IMR-90 (cell line): Measurements from ENCODE around the gene RAPH1. TPM values are rescaled to one million over a fixed set of nuclear protein-coding genes. Genes with fewer than 3 reads are reported as not detected.

ENCODE experiments used
- ATAC-seq: fragments of 200-7000 bp; cut with Tn5 transposase; 2 replicates; pipeline ENCODE4 v1.9.1; 2020; ENCODE audit warnings: low read depth, mild to moderate bottlenecking, moderate library complexity
- BruUV-seq: library from RNA; stranded (reverse); fragments of 400-500 nt; replicated peaks from 2 replicates; lab custom pipeline; 2021; lab: Mats Ljungman, UMichigan
- CTCF ChIA-PET: fragments of 300-600 bp; formaldehyde crosslinking; extraction: SDS; loops from one replicate; lab custom pipeline; 2021; ENCODE audit warnings: antibody characterized with exemption; lab: Yijun Ruan, JAX
- POLR2A ChIA-PET: fragments of 300-600 bp; sonication (Branson Sonifier 250); formaldehyde crosslinking; loops from one replicate; lab custom pipeline; 2022; ENCODE audit warnings: antibody characterized with exemption; ENCODE audit not compliant: unreplicated experiment; lab: Charles Lee
- DNase-seq: peaks from one replicate; pipeline ENCODE4 v3.0.0; 2013
- H2AFZ ChIP-seq: replicated peaks from 2 replicates; pipeline ENCODE3; 2013; ENCODE audit warnings: low read length, mild to moderate bottlenecking; ENCODE audit not compliant: poor library complexity
- H2AK5ac ChIP-seq: 2 replicates; pipeline ENCODE4 v1.6.1; 2013; ENCODE audit warnings: low read depth, low read length, inconsistent platforms
- H2AK9ac ChIP-seq: replicated peaks from 2 replicates; pipeline ENCODE3; 2013; ENCODE audit warnings: mild to moderate bottlenecking, low read depth, low read length, moderate library complexity; ENCODE audit not compliant: poor library complexity
- H2BK120ac ChIP-seq: 2 replicates; pipeline ENCODE4 v1.6.1; 2013; ENCODE audit warnings: low read depth, low read length, inconsistent platforms
- H2BK15ac ChIP-seq: 3 replicates; pipeline ENCODE4 v1.6.1; 2013; ENCODE audit warnings: low read depth, low read length, inconsistent platforms
- H2BK20ac ChIP-seq: 2 replicates; pipeline ENCODE4 v1.6.1; 2013; ENCODE audit warnings: low read depth, mild to moderate bottlenecking, inconsistent platforms, low read length, moderate library complexity
- H2BK5ac ChIP-seq: 2 replicates; pipeline ENCODE4 v1.6.1; 2013; ENCODE audit warnings: mild to moderate bottlenecking, low read depth, low read length, inconsistent platforms; ENCODE audit not compliant: poor library complexity, severe bottlenecking
- H3K14ac ChIP-seq: replicated peaks from 2 replicates; pipeline ENCODE4 v1.6.1; 2013; ENCODE audit warnings: low read depth, low read length, inconsistent platforms
- H3K18ac ChIP-seq: 2 replicates; pipeline ENCODE4 v1.6.1; 2013; ENCODE audit warnings: low read depth, low read length, control low read depth
- H3K23ac ChIP-seq: 2 replicates; pipeline ENCODE4 v1.6.1; 2013; ENCODE audit warnings: low read depth, low read length, inconsistent platforms
- H3K27ac ChIP-seq: 2 replicates; pipeline ENCODE4 v1.5.1; 2013; ENCODE audit warnings: mild to moderate bottlenecking, control low read depth, low read length; ENCODE audit not compliant: insufficient read depth
- H3K27me3 ChIP-seq: 2 replicates; pipeline ENCODE4 v1.6.1; 2013; ENCODE audit warnings: low read length; ENCODE audit not compliant: control insufficient read depth, insufficient read depth
- H3K36me3 ChIP-seq: 2 replicates; pipeline ENCODE4 v1.6.1; 2013; ENCODE audit warnings: low read length, mixed read lengths; ENCODE audit not compliant: control insufficient read depth, insufficient read depth
- H3K4ac ChIP-seq: 2 replicates; pipeline ENCODE4 v1.6.1; 2013; ENCODE audit warnings: low read depth, low read length, inconsistent platforms
- H3K4me1 ChIP-seq: 2 replicates; pipeline ENCODE4 v1.6.1; 2013; ENCODE audit warnings: low read length, mixed read lengths; ENCODE audit not compliant: control insufficient read depth, insufficient read depth
- H3K4me2 ChIP-seq: 2 replicates; pipeline ENCODE4 v1.6.1; 2013; ENCODE audit warnings: low read depth, mild to moderate bottlenecking, control low read depth, low read length, moderate library complexity
- H3K4me3 ChIP-seq: 2 replicates; pipeline ENCODE4 v1.5.1; 2013; ENCODE audit warnings: low read depth, mild to moderate bottlenecking, control low read depth, low read length, moderate library complexity; ENCODE audit not compliant: insufficient read depth
- H3K56ac ChIP-seq: 2 replicates; pipeline ENCODE4 v1.6.1; 2013; ENCODE audit warnings: low read length, inconsistent platforms; ENCODE audit not compliant: insufficient read depth; ENCODE audit errors: extremely low read depth
- H3K79me1 ChIP-seq, 2 experiments: 2 replicates each; pipeline ENCODE4 v1.6.1; 2013; ENCODE audit warnings: low read length in 2 of 2, inconsistent platforms in 1 of 2, low read depth in 1 of 2
- H3K9ac ChIP-seq: 2 replicates; pipeline ENCODE4 v1.6.1; 2013; ENCODE audit warnings: low read depth, low read length, control low read depth
- H3K9me1 ChIP-seq: 2 replicates; pipeline ENCODE4 v1.6.1; 2013; ENCODE audit warnings: low read length, inconsistent platforms; ENCODE audit not compliant: insufficient read depth
- H3K9me3 ChIP-seq: 2 replicates; pipeline ENCODE4 v1.6.1; 2013; ENCODE audit warnings: low read length; ENCODE audit not compliant: control insufficient read depth, insufficient read depth
- H4K20me1 ChIP-seq: 2 replicates; pipeline ENCODE4 v1.6.1; 2013; ENCODE audit warnings: low read length, inconsistent platforms; ENCODE audit not compliant: insufficient read depth
- H4K5ac ChIP-seq: 2 replicates; pipeline ENCODE4 v1.6.1; 2013; ENCODE audit warnings: mild to moderate bottlenecking, low read depth, low read length, control low read depth
- H4K8ac ChIP-seq, 2 experiments: 2 replicates each; pipeline ENCODE4 v1.6.1; 2013; ENCODE audit warnings: low read depth in 2 of 2, low read length in 2 of 2, control low read depth in 1 of 2, inconsistent platforms in 1 of 2
- H4K91ac ChIP-seq: 2 replicates; pipeline ENCODE4 v1.6.1; 2013; ENCODE audit warnings: low read depth, low read length, inconsistent platforms; ENCODE audit not compliant: insufficient read depth
- CHD1 ChIP-seq: IDR thresholded peaks from 2 replicates; pipeline ENCODE4 v1.6.1; 2012; ENCODE audit warnings: low read depth, low read length, improper control_type of control experiment
- CTCF ChIP-seq: conservative IDR thresholded peaks from 2 replicates; pipeline ENCODE4 v1.5.1; 2012; ENCODE audit warnings: mild to moderate bottlenecking, low read depth, low read length, improper control_type of control experiment
- MAFK ChIP-seq: IDR thresholded peaks from 2 replicates; pipeline ENCODE4 v1.6.1; 2012; ENCODE audit warnings: low read depth, low read length, improper control_type of control experiment
- MAZ ChIP-seq: IDR thresholded peaks from 2 replicates; pipeline ENCODE4 v1.6.1; 2012; ENCODE audit warnings: low read depth, mild to moderate bottlenecking, low read length, improper control_type of control experiment, moderate library complexity, borderline replicate concordance
- MXI1 ChIP-seq: IDR thresholded peaks from 2 replicates; pipeline ENCODE4 v1.6.1; 2012; ENCODE audit warnings: low read depth, mild to moderate bottlenecking, low read length, moderate library complexity, borderline replicate concordance
- POLR2A ChIP-seq: IDR thresholded peaks from 2 replicates; pipeline ENCODE4 v1.6.1; 2012; ENCODE audit warnings: mild to moderate bottlenecking, low read depth, low read length
- RAD21 ChIP-seq: IDR thresholded peaks from 2 replicates; pipeline ENCODE4 v1.6.1; 2012; ENCODE audit warnings: low read length, improper control_type of control experiment
- RFX5 ChIP-seq: IDR thresholded peaks from 2 replicates; pipeline ENCODE4 v1.8.0; 2012; ENCODE audit warnings: low read depth, mild to moderate bottlenecking, low read length, moderate library complexity
- SMC3 ChIP-seq: fragments of 150-350 bp; IDR thresholded peaks from 2 replicates; pipeline ENCODE4 v1.6.1; 2016; ENCODE audit warnings: low read depth, mild to moderate bottlenecking, antibody characterized with exemption, low read length, moderate library complexity
- WGBS, 2 experiments: methylation state at CpG; one replicate each; pipeline versions ENCODE4 v1.1.5 to v1.1.7; 2013; ENCODE audit warnings: missing lambda C conversion rate in 2 of 2; ENCODE audit not compliant: insufficient read length in 1 of 2; ENCODE audit errors: extremely low coverage in 2 of 2; 5-methylcytosine and 5-hydroxymethylcytosine counted together
- dilution Hi-C: fragments of 300-500 bp; cut with HindIII; formaldehyde crosslinking; loops from one replicate; pipeline ENCODE4 v1.14.3; 2018; ENCODE audit warnings: low sequenced_read_pairs; ENCODE audit not compliant: unreplicated experiment
- in situ Hi-C: fragments of 300-500 bp; cut with MboI; formaldehyde crosslinking; loops from 3 replicates; pipeline ENCODE4 v1.14.3; 2019; ENCODE audit warnings: low sequenced_read_pairs, inconsistent platforms, mixed read lengths
- intact Hi-C: fragments of 100-400 bp; cut with micrococcal nuclease; formaldehyde crosslinking; loops from 2 replicates; pipeline ENCODE4 v1.10.0; 2022
- polyA plus RNA-seq, 3 experiments: library from polyadenylated mRNA; depleted of rRNA; stranded (reverse); fragments of >200 nt; gene quantifications; 2 replicates each; pipeline ENCODE4 v1.2.3, GENCODE V29; 2012; ENCODE audit warnings: low replicate concordance in 1 of 3
- total RNA-seq: library from RNA; depleted of rRNA; stranded (reverse); fragments of >200 nt; gene quantifications from 2 replicates; pipeline ENCODE4 v1.2.3, GENCODE V29; 2012

Gene RAPH1
- total and polyA plus RNA-seq, 2 of the 4 experiments (the other 2 are of a cell fraction) = 7.5 to 15.1 TPM

- Histone ChIP-seq H3K79me1 (peaks cover 9 to 35% of the 10 kb centered on the region in 2 experiments; a peak in 3 of 4 replicates), H4K20me1 (peaks cover 12% of the 10 kb centered on the region), H3K4me2 (peak overlapping the region; percentile 93), H4K8ac (peak overlapping the region in 1 of 2 experiments; percentile 54; a peak in 1 of 4 replicates), H3K18ac (peak overlapping the region; percentile 12; the same call in 1 of the 2 replicates), H3K9ac (peak overlapping the region; percentile 84), H3K4me1 (no peaks in the 10 kb centered on the region; the same call in 1 of the 2 replicates), H4K91ac (0 out of 2 replicates have a peak overlapping the region, but pooled peaks have one; percentile 31), H3K9me1 (no peaks in the 10 kb centered on the region), H2BK20ac (0 out of 2 replicates have a peak overlapping the region, but pooled peaks have one; percentile 1), H2AFZ (peak overlapping the region; percentile 4), H2BK5ac (peak overlapping the region; percentile 79), H3K14ac (peak overlapping the region; percentile 75), H4K5ac (peak overlapping the region; percentile 6; the same call in 1 of the 2 replicates), H3K27ac (peak overlapping the region; percentile 64; the same call in 1 of the 2 replicates), H2BK120ac (peak overlapping the region; percentile 13), H3K4ac (peak overlapping the region; percentile 49), H2BK15ac (no peak overlapping the region; the same call in 2 of the 3 replicates), H2AK9ac (peak overlapping the region; percentile 21), H3K56ac (peak overlapping the region; percentile 40), H3K36me3 (no peaks in the 10 kb centered on the region), H3K4me3 (peak overlapping the region; percentile 58), H2AK5ac (peak overlapping the region; percentile 18; the same call in 1 of the 2 replicates), H3K9me3 (no peaks in the 10 kb centered on the region), H3K23ac (peak overlapping the region; percentile 79), H3K27me3 (no peaks in the 10 kb centered on the region)
- ChIA-PET CTCF (interaction anchor here (0.9 kb wide), 1 partner anchor 281 kb away, joined by 3 read pairs; no protein-coding TSS in a partner anchor), POLR2A (interaction anchor here (0.5 to 0.8 kb wide), 3 partner anchors 152 to 274 kb away, joined by 3 to 7 read pairs (median 4); no protein-coding TSS in a partner anchor)
- no peak for TF ChIP-seq CHD1
- TF ChIP-seq MAFK = no peak
- TF ChIP-seq RFX5 = no peak
- no peak for TF ChIP-seq CTCF
- no peak for TF ChIP-seq MAZ
- no peak for TF ChIP-seq MXI1
- peak; percentile 61; the same call in 1 of the 2 replicates for TF ChIP-seq POLR2A
- TF ChIP-seq RAD21 = no peak
- no peak for TF ChIP-seq SMC3
- intact Hi-C loops = loop anchor here (1.0 to 5.0 kb wide), 5 partner anchors 37 to 281 kb away; no protein-coding TSS in a partner anchor
- no TSS peak for BruUV-seq
- peak; percentile 78 for DNase-seq
- WGBS, 2 experiments = no CpG with 5 or more reads among the region's 24 CpGs
- ATAC-seq = peak; percentile 6; the same call in 1 of the 2 replicates
- in situ Hi-C loops = no loop called here
- dilution Hi-C loops = no loop called here
These were observed 1.2 kb downstream of the RAPH1 start for GRCh38 chr2:203533676-203534591.
